Stimulated activated naive CD8-positive, alpha-beta T cell treated with anti-CD3 and anti-CD28 coated beads, Interleukin-15, Interleukin-2, amounts not matched to agents 100 ng/mL and 50 ng/mL, for 24 hours (primary cell): ENCODE data around the gene PLEKHG4.

Experiments used
- H3K27ac Mint-ChIP-seq: one replicate; pipeline ENCODE4 v1.8.0; 2021; ENCODE audit warnings: mild to moderate bottlenecking, mixed read lengths
- H3K27me3 Mint-ChIP-seq: one replicate; pipeline ENCODE4 v1.8.0; 2021; ENCODE audit warnings: mixed read lengths
- H3K36me3 Mint-ChIP-seq: one replicate; pipeline ENCODE4 v1.8.0; 2021; ENCODE audit warnings: low read depth, mixed read lengths
- H3K4me1 Mint-ChIP-seq: one replicate; pipeline ENCODE4 v1.8.0; 2021; ENCODE audit warnings: low read depth, mixed read lengths
- H3K4me3 Mint-ChIP-seq: one replicate; pipeline ENCODE4 v1.8.0; 2021; ENCODE audit warnings: mild to moderate bottlenecking, mixed read lengths
- H3K9me3 Mint-ChIP-seq: one replicate; pipeline ENCODE4 v1.8.0; 2021; ENCODE audit warnings: mixed read lengths

The PLEKHG4 gene

GRCh38 chr16:67250045-67250327, 29.3 kb upstream of the PLEKHG4 start:
- peaks cover 12% of the 10 kb centered on the region for H3K27me3 Mint-ChIP-seq
- H3K4me3 Mint-ChIP-seq, result peak overlapping the region; percentile 85
- peak overlapping the region; percentile 75 for H3K27ac Mint-ChIP-seq
- H3K36me3 Mint-ChIP-seq, result peaks cover 4% of the 10 kb centered on the region
- H3K4me1 Mint-ChIP-seq, result peaks cover 30% of the 10 kb centered on the region
- H3K9me3 Mint-ChIP-seq, result no peaks in the 10 kb centered on the region

- Mint-ChIP-seq H3K4me3 (no peak overlapping the region), H3K27me3 (peaks cover 12% of the 10 kb centered on the region), H3K36me3 (no peaks in the 10 kb centered on the region), H3K9me3 (no peaks in the 10 kb centered on the region), H3K27ac (no peak overlapping the region), H3K4me1 (peaks cover 17% of the 10 kb centered on the region)
These were observed 26.5 kb upstream of the PLEKHG4 start for GRCh38 chr16:67252609-67253497.

- Mint-ChIP-seq H3K27ac (no peak overlapping the region), H3K27me3 (peaks cover 11% of the 10 kb centered on the region), H3K9me3 (no peaks in the 10 kb centered on the region), H3K4me3 (no peak overlapping the region), H3K4me1 (peaks cover 4% of the 10 kb centered on the region), H3K36me3 (no peaks in the 10 kb centered on the region)
These were observed 24.4 kb upstream of the PLEKHG4 start for GRCh38 chr16:67254801-67255552.

- H3K4me1 Mint-ChIP-seq, result no peaks in the 10 kb centered on the region
These were observed 23.6 kb upstream of the PLEKHG4 start for GRCh38 chr16:67255553-67256221.

GRCh38 chr16:67256701-67257230, 22.6 kb upstream of the PLEKHG4 start:
- H3K4me3 Mint-ChIP-seq, result no peak overlapping the region
- no peak overlapping the region for H3K27ac Mint-ChIP-seq
- H3K4me1 Mint-ChIP-seq, result no peaks in the 10 kb centered on the region
- no peaks in the 10 kb centered on the region for H3K9me3 Mint-ChIP-seq
- no peaks in the 10 kb centered on the region for H3K36me3 Mint-ChIP-seq
- peaks cover 4% of the 10 kb centered on the region for H3K27me3 Mint-ChIP-seq

More at GRCh38 chr16:67255553-67256221, 23.6 kb upstream of the PLEKHG4 start:
- Mint-ChIP-seq H3K36me3 (no peaks in the 10 kb centered on the region), H3K4me3 (no peak overlapping the region), H3K27me3 (peaks cover 7% of the 10 kb centered on the region), H3K27ac (no peak overlapping the region), H3K9me3 (no peaks in the 10 kb centered on the region)

- Mint-ChIP-seq H3K4me3 (no peak overlapping the region), H3K4me1 (no peaks in the 10 kb centered on the region), H3K9me3 (no peaks in the 10 kb centered on the region), H3K27me3 (peaks cover 3% of the 10 kb centered on the region), H3K36me3 (no peaks in the 10 kb centered on the region), H3K27ac (no peak overlapping the region)
These were observed 21.7 kb upstream of the PLEKHG4 start for GRCh38 chr16:67257486-67258160.

- Mint-ChIP-seq H3K36me3 (no peaks in the 10 kb centered on the region), H3K27me3 (peaks cover 7% of the 10 kb centered on the region), H3K27ac (no peak overlapping the region), H3K4me1 (no peaks in the 10 kb centered on the region), H3K4me3 (no peak overlapping the region), H3K9me3 (no peaks in the 10 kb centered on the region)
These were observed 21.0 kb upstream of the PLEKHG4 start for GRCh38 chr16:67258161-67258835.

GRCh38 chr16:67259705-67260104, 19.6 kb upstream of the PLEKHG4 start:
- Mint-ChIP-seq H3K27me3 (peaks cover 8% of the 10 kb centered on the region), H3K9me3 (no peaks in the 10 kb centered on the region), H3K36me3 (no peaks in the 10 kb centered on the region), H3K4me1 (no peaks in the 10 kb centered on the region), H3K4me3 (no peak overlapping the region), H3K27ac (no peak overlapping the region)

GRCh38 chr16:67260426-67261063, 18.8 kb upstream of the PLEKHG4 start:
- H3K4me3 Mint-ChIP-seq, result no peak overlapping the region
- peaks cover 8% of the 10 kb centered on the region for H3K27me3 Mint-ChIP-seq
- no peak overlapping the region for H3K27ac Mint-ChIP-seq
- no peaks in the 10 kb centered on the region for H3K4me1 Mint-ChIP-seq
- no peaks in the 10 kb centered on the region for H3K9me3 Mint-ChIP-seq
- H3K36me3 Mint-ChIP-seq, result no peaks in the 10 kb centered on the region

- Mint-ChIP-seq H3K9me3 (no peaks in the 10 kb centered on the region), H3K4me1 (no peaks in the 10 kb centered on the region), H3K27me3 (peaks cover 8% of the 10 kb centered on the region), H3K27ac (no peak overlapping the region), H3K36me3 (no peaks in the 10 kb centered on the region), H3K4me3 (no peak overlapping the region)
These were observed 16.1 kb upstream of the PLEKHG4 start for GRCh38 chr16:67263201-67263600.

GRCh38 chr16:67264277-67264676, 15.1 kb upstream of the PLEKHG4 start:
- Mint-ChIP-seq H3K27ac (no peak overlapping the region), H3K27me3 (peaks cover 8% of the 10 kb centered on the region), H3K4me3 (no peak overlapping the region), H3K4me1 (no peaks in the 10 kb centered on the region), H3K36me3 (no peaks in the 10 kb centered on the region), H3K9me3 (no peaks in the 10 kb centered on the region)

- peaks cover 4% of the 10 kb centered on the region for H3K27me3 Mint-ChIP-seq
- H3K4me1 Mint-ChIP-seq, result no peaks in the 10 kb centered on the region
- no peaks in the 10 kb centered on the region for H3K9me3 Mint-ChIP-seq
- H3K27ac Mint-ChIP-seq, result no peak overlapping the region
- no peak overlapping the region for H3K4me3 Mint-ChIP-seq
- H3K36me3 Mint-ChIP-seq, result no peaks in the 10 kb centered on the region
These were observed 14.5 kb upstream of the PLEKHG4 start for GRCh38 chr16:67264866-67265265.

- H3K4me1 Mint-ChIP-seq, result no peaks in the 10 kb centered on the region
- H3K27me3 Mint-ChIP-seq, result peaks cover 4% of the 10 kb centered on the region
- H3K27ac Mint-ChIP-seq, result no peak overlapping the region
- H3K9me3 Mint-ChIP-seq, result no peaks in the 10 kb centered on the region
- H3K4me3 Mint-ChIP-seq, result no peak overlapping the region
- no peaks in the 10 kb centered on the region for H3K36me3 Mint-ChIP-seq
These were observed 13.5 kb upstream of the PLEKHG4 start for GRCh38 chr16:67265834-67266233.

GRCh38 chr16:67268136-67268579, 11.2 kb upstream of the PLEKHG4 start:
- Mint-ChIP-seq H3K4me3 (no peak overlapping the region), H3K9me3 (no peaks in the 10 kb centered on the region), H3K36me3 (peaks cover 4% of the 10 kb centered on the region), H3K27me3 (peaks cover 2% of the 10 kb centered on the region), H3K4me1 (no peaks in the 10 kb centered on the region), H3K27ac (no peak overlapping the region)
